Measurements from ENCODE around the gene IMMT.

GRCh38 chr2:86213699-86214502 is 18.6 kb upstream of the IMMT start:
- TF ChIP-seq CTCF (conservative IDR thresholded peaks at IDR 0.05; ENCODE audit: low read depth in 2 of 2) (no peak), POLR2AphosphoS5 (IDR thresholded peaks at IDR 0.05; ENCODE audit: low read depth) (no peak), EZH2 (IDR thresholded peaks at IDR 0.05; ENCODE audit: low read depth, unreplicated experiment) (no peak), ZNF462 (CRISPR knock-in tag; IDR thresholded peaks at IDR 0.05) (no peak), REST (IDR thresholded peaks at IDR 0.05; ENCODE audit: unreplicated experiment) (no peak), CREB1 (CRISPR knock-in tag; IDR thresholded peaks at IDR 0.05; ENCODE audit: low read depth) (no peak), ETS1 (IDR thresholded peaks at IDR 0.05) (no peak), EZH2phosphoT487 (IDR thresholded peaks at IDR 0.05; ENCODE audit: unreplicated experiment) (no peak), JUNB (IDR thresholded peaks at IDR 0.05; ENCODE audit: unreplicated experiment) (no peak), STAT1 (IDR thresholded peaks at IDR 0.05; ENCODE audit: unreplicated experiment) (no peak), ZNF114 (CRISPR knock-in tag; IDR thresholded peaks at IDR 0.05) (no peak)
